ENCODE data around the gene NOSIP.

The NOSIP gene

DNA sequence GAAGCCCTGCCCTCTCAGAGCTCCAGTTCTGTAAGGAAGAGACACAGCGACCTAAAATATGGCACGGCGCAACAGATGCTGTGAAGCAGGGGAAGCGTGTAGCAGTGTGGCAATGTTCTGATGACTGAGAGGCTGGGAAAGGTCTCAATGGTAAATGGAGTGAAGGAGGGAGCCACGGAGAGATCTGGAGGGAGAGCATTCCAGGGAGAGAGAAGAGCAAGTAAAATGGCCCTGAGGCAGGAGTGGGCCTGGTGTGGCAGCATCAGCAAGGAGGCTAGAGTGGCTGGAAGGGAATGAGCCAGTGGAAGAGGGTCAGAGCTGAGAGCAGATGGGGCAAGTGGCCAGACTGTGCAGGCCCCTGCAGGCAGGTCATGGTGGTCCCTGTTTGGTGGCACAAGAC, 36.2 kb downstream of the NOSIP start:
- no peak for DNase-seq

DNA sequence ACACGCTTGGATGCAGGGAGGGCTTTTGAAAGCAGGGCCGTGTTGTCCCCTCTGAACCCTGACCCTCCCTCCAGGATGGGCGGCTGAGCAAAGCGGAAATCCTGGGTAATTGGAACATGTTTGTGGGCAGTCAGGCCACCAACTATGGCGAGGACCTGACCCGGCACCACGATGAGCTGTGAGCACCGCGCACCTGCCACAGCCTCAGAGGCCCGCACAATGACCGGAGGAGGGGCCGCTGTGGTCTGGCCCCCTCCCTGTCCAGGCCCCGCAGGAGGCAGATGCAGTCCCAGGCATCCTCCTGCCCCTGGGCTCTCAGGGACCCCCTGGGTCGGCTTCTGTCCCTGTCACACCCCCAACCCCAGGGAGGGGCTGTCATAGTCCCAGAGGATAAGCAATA, 37.3 kb downstream of the NOSIP start:
- no peak for DNase-seq

DNA sequence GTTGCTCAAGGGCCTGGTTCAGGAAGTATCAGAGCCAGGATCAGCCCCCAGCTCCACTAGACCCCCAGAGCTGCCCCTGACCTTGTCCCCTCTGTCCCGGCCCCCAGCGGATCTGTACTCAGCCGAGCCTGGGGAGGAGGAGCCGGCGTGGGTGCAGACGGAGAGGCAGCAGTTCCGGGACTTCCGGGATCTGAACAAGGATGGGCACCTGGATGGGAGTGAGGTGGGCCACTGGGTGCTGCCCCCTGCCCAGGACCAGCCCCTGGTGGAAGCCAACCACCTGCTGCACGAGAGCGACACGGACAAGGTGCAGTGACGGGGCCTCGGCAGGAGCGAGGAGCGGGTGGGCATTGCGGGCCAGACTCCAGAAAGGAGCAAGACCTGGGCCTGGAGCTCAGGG, 37.9 kb downstream of the NOSIP start:
- no peak for DNase-seq

DNA sequence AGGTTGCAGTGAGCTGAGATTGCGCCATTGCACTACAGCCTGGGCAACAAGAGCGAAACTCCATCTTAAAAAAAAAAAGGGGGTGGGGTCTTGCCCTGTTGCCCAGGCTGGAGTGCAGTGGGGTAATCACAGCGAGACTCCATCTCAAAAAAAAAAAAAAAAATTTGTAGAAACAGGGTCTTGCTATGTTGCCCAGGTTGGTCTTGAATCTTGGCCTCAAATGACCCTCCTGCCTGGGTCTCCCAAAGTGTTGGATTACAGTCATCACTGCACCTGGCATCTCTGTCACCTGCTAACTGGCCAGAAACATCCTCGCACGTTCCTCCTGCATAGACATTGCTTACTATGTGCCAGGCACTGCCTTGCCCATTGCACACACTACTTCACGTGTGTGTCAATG, 38.4 kb downstream of the NOSIP start:
- no peak for DNase-seq

DNA sequence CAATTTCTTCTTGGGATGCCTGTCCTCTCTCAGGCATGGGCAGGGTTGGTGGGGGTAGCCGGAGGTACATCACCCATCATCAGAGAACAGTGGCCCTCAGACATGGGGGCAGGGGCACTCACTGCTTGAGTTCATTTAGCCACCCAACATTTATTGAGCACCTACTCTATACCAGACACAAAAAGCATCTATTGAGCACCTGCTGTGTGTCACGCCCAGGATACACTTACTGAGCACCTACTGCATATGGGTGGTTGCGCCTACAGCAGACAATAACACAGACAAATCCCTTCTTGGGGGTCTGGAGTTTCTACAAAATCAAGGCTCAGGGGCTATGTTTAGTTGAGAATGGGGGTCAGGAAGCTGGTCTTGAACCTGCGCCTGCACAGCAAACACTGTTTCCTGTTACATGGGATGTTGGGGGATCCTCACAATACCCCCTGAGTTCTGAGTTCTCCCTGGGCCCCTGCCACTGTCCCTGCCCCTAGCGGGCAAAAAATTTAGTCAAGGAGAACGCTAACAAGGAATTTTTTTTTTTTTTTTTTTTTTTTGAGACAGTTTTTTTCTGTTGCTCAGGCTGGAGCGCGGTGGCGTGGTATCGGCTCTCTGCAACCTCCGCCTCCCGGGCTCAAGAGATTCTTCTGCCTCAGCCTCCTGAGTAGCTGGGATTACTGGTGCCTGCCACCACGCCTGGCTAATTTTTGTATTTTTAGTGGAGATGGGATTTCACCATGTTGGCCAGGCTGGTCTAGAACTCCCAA, 41.0 kb downstream of the NOSIP start:
- no peak for DNase-seq

DNA sequence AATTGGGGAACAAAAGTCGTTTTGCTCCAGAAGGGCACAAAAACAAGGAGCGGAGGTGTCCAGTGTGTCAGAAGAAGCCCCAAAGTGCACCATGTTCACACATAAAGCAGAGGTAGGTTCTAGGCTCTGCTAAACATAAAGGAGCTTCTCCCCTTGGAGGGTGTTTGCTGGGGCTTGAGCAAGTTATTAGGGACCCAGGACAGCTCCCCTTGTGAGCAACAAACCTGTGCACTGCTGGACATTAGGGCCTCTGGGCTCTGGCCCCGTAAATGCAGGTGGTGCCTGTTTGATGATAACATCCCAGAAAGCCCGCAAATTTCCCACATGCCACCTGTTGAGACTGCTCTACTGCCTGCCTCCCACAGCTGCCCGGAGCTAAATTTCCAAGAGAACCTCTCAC, 41.7 kb downstream of the NOSIP start:
- no peak for DNase-seq

DNA sequence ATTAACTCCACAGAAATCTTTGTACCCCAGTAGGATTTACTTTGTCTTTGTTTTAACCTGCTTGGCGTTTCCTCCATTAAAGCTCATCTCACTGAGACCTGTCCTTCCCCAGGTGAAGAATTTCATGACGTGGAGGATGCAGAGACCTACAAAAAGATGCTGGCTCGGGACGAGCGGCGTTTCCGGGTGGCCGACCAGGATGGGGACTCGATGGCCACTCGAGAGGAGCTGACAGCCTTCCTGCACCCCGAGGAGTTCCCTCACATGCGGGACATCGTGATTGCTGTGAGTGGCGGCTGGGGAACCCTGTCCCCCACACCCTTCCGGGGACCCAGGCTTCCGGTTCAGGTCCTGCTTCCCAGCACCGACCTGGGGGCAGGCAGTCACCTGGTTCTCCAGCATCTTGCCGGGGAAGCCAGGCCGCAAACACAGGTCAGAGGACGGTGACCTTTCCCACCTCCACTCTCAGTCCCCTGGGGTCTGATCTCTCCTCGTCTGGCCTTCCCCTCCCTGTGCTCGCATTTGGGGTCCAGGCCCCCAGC, 43.4 kb downstream of the NOSIP start:
- no peak for DNase-seq

DNA sequence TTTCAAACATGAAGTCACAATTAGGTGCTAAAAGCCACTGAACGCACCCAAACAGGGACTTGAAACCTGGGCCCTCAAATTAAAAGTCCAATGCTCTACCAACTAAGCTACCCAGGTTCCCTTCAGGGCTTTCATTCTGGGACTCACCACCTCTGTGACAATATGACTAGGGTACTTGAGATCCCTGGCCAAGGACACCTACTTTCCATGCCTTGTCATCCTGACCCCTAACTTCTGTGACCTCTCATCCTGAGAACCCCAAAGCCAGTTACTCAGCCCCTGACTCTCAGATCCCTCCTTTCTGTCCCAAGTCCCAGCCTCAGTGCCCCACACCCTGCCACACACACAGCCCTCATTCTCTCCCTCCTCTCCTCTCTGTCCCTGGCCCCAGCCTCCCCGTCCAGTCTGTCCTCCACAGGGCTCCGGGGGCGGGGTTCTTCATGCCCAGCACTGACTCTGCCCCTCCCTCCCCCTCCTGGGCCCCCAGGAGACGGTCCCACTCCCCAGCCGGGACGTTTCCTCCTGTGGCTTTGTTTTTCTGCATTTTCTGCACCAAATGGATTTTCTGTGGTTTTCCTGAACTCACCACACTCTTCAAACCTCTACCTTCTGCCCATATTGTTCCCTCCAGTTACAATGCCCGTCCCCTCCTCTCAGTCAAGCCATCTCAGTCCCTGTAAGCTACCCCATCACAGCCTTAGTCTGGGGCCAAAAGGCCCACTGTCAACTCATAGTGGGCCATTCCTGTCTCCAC, 45.5 kb downstream of the NOSIP start:
- no peak for DNase-seq

DNA sequence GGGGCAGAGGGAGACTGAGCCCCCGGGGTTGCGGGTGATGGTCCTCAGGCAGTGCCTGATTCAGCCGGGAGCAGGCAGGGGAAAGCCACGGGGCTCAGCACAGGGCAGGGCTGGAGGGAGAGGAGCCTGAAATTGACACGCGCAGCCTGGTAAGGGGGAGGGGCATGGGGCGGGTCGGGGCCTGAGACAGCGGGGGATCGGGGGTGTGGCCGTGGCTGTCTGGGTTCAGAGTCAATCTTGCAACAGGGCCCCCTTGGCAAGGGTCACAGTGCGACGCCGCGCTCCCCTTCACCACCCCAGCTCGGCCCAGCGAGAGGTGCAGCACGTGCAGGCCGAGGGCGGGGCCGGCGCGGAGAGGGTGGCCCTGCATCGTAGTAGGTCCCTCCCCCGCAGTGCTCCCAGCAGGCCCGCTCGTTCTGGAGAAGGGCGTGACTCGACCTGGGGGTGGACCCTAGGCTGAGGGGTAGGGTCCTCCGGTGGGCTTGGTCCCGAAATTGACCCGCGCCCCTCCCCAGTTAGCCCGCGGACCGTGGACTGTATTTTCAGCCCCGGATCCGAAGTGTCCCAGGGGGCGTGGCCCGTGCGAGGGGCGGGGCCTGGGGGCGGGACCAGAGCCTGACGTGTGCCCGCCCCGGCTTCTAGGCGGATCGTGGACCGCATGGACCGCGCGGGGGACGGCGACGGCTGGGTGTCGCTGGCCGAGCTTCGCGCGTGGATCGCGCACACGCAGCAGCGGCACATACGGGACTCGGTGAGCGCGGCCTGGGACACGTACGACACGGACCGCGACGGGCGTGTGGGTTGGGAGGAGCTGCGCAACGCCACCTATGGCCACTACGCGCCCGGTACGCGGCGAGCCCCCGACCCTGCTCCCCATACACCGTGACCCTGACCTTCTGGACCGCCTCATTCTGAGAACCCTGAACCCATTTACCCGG, 46.5 kb downstream of the NOSIP start:
- DNase-seq: no peak

DNA sequence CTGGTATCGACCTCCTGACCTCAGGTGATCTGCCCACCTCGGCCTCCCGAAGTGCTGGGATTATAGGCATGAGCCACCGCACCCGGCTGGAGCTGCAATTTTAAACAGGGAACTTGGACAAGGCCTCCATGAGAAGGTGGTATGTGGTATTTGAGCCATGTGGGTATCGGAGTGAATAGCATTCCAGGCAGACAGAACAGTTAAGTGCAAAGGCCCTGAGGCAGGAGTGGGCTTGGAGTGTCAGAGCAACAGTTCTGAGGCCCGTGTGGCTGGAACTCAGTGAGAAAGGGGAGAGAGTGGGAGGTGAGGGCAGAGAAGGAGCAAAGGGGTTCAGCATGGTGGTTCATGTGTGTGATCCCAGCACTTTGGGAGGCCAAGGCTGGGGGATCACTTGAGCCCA, 49.6 kb downstream of the NOSIP start:
- DNase-seq: no peak

DNA sequence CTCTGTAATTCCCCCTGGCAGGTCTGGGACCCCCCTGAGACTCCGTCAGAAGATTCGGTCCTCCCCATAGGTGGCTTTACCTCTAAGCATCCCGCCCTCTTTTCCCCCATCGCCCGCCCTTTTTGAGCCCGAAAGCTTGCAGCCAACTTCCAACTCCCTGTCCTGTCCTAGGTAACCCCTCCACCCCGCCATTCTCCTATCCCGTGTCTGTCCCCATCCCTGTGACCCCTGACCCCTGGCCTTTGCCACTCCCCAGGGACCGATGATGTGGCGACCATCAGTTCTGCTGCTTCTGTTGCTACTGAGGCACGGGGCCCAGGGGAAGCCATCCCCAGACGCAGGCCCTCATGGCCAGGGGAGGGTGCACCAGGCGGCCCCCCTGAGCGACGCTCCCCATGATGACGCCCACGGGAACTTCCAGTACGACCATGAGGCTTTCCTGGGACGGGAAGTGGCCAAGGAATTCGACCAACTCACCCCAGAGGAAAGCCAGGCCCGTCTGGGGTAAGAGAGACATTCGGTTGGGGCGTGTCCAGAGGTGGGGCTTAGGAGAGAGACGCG, 52.1 kb downstream of the NOSIP start:
- no peak for DNase-seq

DNA sequence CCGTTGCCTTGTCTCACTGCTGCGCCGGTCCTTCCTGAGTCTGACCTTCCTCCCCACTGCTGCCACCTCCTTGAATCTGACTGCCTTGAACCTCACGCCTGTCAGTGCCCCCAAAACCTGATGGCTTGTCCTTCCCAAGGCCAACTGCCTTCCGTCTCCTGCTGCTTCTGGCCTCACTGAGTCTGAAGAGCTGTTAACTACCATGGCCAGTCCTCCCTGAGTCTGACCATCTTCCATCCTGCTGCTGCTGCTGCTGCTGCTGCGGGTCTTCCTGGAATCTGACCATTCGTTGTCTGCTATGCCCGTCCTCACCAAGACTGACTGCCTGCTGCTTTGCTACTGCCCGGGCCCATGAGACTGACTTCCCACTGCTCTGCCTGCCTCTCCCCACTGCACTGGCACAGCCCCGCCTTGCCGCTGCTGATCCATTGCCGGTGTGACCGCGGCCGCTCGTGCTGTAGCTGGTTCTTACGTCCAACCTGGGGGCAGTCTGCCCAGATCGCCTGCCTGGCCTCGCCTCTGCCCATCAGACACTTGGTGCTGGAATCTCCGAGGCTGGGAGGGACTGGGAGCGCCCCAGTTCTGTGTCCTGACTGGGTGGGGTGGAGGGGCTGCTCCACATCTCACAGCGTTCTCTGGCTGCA, 55.4 kb downstream of the NOSIP start:
- DNase-seq: no peak

DNA sequence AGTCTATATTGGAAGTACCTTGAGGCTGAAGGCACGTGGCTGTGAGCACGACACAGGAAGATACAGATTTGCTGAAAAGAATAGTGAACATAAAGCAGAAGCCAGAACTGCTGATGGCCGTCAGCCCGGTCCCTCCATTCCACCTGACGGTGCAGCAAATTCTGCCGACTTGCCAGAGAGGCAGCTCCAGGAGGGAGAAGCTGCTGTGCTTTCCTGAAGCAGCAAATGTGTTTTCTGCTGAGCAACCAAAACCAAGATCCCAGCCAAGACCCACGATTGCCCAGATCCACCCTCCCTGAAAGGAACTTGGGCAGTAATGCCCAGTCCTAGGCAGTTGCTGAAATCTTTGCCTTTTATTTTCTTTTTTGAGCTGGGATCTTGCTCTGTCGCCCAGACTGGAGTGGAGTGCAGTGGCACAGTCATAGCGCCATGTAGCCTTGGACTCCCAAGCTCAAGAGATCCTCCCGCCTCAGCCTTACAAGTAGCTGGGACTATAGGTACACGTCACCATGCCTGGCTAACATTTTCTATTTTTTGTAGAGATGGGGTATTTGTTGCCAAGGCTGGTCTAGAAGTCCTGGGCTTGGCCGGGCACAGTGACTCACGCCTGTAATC, 59.5 kb downstream of the NOSIP start:
- DNase-seq: no peak

DNA sequence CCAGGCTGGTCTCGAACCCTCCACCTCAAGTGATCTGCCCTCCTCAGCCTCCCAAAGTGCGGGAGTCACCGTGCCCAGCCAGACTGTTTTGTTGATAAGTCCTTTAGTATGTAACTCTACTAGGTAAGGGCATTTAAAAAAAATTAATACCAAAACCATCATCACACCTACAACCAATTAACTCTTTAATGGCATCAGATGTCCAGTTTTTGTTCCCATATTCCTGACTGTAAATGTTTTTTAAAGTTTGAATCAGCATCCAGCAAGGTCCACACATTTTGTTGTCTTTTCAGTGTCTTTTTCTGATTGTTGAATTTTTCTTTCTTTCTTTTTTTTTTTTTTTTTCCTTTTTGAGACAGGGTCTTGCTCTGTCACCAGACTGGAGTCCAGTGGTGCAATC, 62.3 kb downstream of the NOSIP start:
- DNase-seq: no peak

DNA sequence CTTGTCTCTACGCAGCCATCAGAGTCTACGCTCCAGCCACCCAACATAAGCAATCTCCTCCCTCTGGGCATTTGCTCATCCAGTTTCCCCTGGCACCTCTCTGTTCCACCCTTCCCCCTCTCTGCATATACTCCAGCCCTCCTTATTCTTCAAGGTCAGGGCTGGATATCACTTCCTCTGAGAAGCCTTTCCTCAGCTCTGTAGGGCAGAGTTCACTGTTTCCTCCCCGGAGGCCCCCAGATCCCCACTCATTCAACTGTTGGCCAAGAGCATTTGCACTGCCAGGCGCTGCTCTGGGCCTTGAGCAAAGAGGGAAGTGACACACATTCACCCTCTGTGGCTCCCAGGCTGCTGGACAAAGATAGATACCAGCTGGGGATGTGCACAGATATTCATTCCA, 64.6 kb downstream of the NOSIP start:
- DNase-seq: no peak

DNA sequence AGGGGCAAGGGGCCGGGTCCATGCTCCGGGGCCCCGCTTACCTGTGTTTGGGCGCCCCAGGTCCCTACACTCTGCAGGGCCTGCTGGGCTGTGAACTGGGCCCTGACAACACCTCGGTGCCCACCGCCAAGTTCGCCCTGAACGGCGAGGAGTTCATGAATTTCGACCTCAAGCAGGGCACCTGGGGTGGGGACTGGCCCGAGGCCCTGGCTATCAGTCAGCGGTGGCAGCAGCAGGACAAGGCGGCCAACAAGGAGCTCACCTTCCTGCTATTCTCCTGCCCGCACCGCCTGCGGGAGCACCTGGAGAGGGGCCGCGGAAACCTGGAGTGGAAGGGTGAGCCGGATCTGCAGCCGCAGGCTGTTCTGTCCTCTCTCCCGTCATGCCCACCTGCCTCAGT, 66.2 kb downstream of the NOSIP start:
- no peak for DNase-seq

DNA sequence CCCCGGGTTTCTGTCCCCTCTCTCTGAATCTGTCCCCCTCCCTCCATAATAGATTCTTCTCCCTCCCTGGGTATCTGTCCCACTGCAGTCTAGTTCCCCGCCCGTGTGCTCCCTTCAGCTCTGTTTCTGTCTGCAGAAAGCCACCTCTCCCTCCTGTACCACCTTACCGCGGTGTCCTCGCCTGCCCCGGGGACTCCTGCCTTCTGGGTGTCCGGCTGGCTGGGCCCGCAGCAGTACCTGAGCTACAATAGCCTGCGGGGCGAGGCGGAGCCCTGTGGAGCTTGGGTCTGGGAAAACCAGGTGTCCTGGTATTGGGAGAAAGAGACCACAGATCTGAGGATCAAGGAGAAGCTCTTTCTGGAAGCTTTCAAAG, 66.6 kb downstream of the NOSIP start:
- DNase-seq: no peak

DNA sequence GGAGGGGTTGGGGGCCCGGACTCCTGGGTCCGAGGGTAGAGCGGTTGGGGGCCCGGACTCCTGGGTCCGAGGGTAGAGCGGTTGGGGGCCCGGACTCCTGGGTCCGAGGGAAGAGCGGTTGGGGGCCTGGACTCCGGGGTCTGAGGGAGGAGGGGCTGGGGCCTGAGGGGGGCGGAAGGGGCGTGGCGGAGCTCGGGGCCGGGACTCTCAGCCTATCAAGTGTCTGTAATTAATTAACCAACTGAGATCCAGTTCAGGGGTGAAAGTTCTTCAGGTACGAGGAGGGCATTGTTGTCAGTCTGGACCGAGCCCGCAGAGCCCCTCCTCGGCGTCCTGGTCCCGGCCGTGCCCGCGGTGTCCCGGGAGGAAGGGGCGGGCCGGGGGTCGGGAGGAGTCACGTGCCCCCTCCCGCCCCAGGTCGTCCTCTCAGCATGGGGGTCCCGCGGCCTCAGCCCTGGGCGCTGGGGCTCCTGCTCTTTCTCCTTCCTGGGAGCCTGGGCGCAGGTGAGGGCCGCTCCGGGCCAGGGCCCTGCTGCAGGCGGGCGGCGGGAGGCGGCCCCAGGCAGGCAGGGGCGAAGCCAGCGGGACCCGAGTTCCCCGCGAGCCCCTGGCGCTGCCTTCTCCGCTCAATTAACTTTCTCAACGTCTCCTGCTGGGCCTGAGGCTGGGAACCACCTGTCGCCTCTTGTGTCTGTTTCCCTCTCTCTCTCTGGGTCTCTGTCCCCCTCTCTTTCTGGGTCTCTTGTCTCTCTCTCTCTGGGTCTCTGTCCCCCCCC, 67.2 kb downstream of the NOSIP start:
- no peak for DNase-seq

DNA sequence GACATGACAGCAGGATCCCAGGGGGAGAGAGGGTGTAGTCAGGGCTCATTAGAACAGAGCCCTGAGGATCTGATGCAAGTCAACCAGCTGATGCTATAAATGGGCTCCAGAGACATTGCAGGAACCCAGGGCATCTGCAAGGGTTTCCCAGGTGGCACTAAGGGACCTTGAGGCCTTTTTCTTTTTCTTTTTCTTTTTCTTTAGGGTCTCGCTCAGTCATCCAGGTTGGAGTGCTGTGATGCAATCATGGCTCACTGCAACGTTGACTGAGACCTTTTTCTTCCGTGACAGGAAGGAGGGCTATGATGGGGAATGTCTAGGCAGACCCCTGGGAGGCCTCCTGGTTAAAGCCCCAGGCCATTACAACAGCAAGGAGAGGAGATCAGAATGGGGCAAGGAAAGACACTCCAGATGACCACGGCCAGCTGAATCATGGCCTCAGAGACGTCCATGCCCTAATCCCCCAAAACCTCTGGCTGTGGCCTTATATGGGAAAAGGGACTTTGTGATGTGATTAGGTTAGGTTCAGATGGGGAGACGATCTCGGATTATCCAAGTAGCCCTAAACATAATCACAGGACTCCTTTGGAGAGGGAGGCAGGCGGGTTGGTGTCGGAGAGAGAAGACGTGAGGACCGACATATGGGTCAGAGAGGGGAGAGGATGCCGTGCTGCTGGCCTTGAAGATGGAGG, 72.4 kb downstream of the NOSIP start:
- DNase-seq: no peak

DNA sequence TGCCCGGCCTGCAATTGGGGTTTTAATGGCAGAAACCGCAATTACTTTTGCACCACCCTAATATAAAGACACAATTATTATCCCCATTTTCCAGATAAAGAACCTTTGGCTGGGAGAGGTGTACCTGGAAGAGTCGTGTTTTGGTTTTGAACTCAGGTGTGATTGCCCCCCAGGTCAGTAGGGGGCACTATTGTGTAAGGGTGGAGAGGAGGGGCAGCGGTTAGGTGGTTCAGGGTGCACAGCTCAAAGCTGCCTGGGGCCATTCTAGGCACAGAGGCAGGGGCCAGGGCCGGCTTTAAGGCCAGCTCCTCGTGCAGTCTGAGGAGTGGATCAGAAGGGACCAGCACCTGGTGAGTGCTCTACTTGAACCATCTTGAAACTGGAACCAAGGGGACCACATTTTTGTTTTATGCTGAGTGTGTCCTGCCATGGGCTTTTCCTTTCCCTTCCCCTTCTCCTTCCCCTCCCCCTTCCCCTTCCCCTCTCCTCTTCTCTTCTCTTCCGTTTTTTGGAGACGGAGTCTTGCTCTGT, 73.7 kb downstream of the NOSIP start:
- DNase-seq: no peak

Data from NCI-H187 treated with DMSO at 0.1 percent for 48 hours (cell line).